ENCODE results near the gene SHC3.

DNA sequence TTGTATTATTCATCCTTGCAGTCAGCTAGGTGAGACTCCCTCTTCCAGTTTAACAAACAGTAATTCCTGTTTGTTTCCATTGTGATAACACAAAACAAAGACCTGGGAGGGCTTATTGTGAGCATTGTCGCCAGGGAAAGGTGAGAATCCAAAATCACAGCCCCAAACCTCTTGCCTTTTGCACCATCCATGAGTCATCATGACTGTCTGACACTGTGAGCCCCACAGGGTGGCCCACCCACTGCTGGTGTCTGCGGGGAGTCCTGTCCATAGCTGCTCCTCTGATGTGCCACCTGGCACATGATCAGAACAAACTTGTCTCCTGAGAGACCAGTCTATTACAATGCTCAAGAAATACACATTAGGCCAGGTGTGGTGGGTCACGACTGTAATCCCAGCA, 221.1 kb downstream of the SHC3 start:
- TF ChIP-seq, protein P1, sequence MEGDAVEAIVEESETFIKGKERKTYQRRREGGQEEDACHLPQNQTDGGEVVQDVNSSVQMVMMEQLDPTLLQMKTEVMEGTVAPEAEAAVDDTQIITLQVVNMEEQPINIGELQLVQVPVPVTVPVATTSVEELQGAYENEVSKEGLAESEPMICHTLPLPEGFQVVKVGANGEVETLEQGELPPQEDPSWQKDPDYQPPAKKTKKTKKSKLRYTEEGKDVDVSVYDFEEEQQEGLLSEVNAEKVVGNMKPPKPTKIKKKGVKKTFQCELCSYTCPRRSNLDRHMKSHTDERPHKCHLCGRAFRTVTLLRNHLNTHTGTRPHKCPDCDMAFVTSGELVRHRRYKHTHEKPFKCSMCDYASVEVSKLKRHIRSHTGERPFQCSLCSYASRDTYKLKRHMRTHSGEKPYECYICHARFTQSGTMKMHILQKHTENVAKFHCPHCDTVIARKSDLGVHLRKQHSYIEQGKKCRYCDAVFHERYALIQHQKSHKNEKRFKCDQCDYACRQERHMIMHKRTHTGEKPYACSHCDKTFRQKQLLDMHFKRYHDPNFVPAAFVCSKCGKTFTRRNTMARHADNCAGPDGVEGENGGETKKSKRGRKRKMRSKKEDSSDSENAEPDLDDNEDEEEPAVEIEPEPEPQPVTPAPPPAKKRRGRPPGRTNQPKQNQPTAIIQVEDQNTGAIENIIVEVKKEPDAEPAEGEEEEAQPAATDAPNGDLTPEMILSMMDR (IDR thresholded peaks at IDR 0.05), result no peak
- TF ChIP-seq POLR2A (IDR thresholded peaks at IDR 0.05), result no peak

All from body of pancreas (tissue), 4 donors.